PC-3 (cell line): ENCODE results near the gene PPL.

ENCODE experiments used
- CTCF ChIP-seq: fragments of 300-600 bp; sonication (generic); conservative IDR thresholded peaks from 2 replicates; pipeline ENCODE4 v1.5.1; 2017; ENCODE audit warnings: antibody characterized with exemption, low read depth, mild to moderate bottlenecking, low read length
- EZH2 ChIP-seq: fragments of 300-600 bp; sonication (generic); IDR thresholded peaks from one replicate; pipeline ENCODE4 v1.6.1; 2017; ENCODE audit warnings: antibody characterized with exemption, mild to moderate bottlenecking, low read length; ENCODE audit not compliant: unreplicated experiment
- EZH2phosphoT487 ChIP-seq: fragments of 300-600 bp; sonication (generic); IDR thresholded peaks from 2 replicates; pipeline ENCODE4 v1.6.1; 2018; ENCODE audit warnings: mild to moderate bottlenecking, antibody characterized with exemption, low read length, borderline replicate concordance

- TF ChIP-seq EZH2phosphoT487 (no peak), CTCF (no peak), EZH2 (no peak)
Measured at GRCh38 chr16:4922721-4923342, 14.1 kb downstream of the PPL start.
